Myocyte (in vitro differentiated cells): ENCODE measurements around the gene NIBAN1. TPM values are rescaled to one million over a fixed set of nuclear protein-coding genes. Genes with fewer than 3 reads are reported as not detected.

ENCODE experiments used
- DNase-seq: peaks from one replicate; pipeline ENCODE4 v3.0.0-alpha.2; 2012; ENCODE audit warnings: low read depth
- total RNA-seq: library from RNA; depleted of rRNA; stranded (reverse); fragments of >200 nt; gene quantifications from 2 replicates; pipeline ENCODE4 v1.2.3, GENCODE V29; 2014

NIBAN1 gene
- total RNA-seq, 1 donor from 2014 or later = 0.40 TPM

DNA sequence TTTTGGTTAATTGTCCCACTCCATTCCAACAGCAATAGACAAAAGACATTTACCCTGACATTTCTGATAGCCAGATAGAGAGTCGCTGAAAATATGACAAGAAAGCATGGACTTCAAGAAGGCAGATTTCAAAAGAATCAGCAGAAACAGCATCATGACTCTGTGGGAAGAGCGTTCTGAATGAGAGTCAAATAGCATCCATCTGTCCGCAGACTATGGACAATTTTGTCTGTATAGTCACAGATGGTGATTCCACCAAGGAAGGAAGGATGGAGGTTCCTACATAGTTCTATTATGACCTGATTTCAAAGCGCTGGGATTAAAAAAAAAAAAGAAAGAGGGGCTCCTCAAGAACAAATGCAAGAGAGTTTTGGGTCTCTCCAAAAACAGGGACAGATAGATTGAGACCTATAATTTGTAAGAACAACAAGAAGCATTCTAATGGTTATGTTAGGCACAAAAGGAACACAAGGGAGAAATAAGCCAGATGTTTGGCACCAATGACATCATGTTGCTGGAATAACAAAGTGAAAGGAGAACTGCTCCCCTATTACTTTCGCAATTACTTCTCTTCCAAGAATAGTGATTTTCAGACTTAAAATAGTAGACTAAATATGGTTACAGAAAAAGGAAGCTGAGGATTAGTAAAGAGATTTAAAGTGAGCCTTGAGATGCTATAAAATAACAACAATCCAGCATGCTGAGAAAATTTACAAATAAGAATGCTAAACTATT is 28.5 kb downstream of the NIBAN1 start:
- DNase-seq = peak; percentile 9

GRCh38 chr1:184945029-184945428 is 29.3 kb downstream of the NIBAN1 start:
- no peak for DNase-seq

GRCh38 chr1:184943998-184944397 is 30.3 kb downstream of the NIBAN1 start:
- no peak for DNase-seq

DNA sequence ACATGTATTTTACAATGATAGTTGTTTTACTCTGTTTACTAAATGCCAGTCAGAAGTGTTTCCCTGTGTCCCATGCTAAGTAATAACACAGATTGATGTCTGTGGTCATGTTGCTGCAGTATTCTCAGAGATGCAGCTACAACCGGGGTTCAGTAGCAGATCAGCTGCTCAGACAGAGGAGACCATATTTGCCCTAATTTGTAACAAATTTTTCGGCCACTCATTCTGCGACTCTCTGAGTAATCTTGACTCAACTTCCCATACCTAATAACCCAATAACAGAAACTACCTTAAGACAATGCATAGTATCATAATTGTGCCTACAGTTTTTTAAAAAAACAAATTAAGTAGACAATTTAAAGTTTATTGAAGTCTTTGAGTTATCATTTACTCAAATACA is 32.6 kb downstream of the NIBAN1 start:
- DNase-seq = no peak

DNA sequence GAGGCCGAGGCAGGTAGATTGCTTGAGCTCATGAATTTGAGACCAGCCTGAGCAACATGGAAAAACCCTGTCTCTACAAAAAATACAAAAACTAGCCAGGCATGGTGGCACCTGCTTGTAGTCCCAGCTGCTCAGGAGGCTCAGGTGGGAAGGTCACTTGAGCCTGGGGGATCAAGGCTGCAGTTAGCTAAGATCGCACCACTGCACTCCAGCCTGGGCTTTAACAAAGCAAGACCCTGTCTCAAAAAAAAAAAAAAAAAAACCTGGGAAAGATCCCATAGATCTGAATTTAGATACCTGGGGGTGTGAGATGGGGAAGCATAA is 32.9 kb downstream of the NIBAN1 start:
- no peak for DNase-seq

DNA sequence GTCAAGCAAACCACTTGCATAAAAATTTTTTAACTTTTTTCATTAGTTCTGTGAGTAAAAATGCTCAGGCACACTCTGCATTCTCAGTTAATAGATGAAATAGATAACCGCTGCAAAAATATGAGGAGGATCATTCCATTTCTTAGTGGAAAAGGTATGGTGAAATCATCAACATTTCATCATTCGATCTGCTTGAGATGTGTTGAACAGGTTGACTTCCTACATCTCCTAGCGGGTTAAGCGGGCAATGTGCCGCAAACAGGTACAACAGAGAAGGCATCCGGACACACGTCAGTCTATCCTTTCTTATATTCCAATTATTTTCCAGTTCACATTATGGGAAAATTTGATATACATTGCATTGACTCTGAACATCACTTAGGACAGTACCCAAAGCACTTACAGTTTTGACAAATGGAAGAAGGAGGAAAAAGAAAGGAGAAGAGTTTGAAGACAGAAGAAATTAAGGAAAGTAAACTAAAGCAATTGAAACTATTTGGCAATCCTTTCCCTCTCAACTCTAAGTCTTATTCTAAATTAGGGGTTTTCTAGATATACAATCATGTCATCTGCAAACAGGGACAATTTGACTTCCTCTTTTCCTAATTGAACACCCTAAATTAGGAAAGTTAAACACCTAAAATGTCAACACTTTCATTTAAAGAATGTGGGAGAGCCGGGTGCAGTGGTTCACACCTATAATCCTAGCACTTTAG is 33.5 kb downstream of the NIBAN1 start:
- no peak for DNase-seq

GRCh38 chr1:184940226-184940625 is 34.1 kb downstream of the NIBAN1 start:
- no peak for DNase-seq

DNA sequence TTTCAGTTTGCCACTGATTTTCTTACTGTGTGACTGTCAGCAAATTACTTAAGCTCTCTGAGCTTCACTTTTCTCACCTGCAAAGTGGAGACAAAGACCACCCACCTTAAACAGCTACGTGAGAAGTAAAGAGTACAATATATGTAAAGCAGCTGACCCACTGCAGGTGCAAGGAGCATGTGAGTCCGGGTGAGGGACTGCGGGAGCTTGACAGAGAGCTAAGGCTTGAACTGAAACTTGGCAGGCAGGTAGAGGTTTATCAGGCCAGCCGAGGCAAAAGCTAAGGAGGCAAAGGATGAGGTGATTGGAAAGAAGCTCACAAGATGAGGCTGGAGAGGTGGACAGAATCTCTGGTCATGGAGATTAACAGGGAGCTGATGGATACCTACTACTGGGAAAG is 36.6 kb downstream of the NIBAN1 start:
- no peak for DNase-seq

DNA sequence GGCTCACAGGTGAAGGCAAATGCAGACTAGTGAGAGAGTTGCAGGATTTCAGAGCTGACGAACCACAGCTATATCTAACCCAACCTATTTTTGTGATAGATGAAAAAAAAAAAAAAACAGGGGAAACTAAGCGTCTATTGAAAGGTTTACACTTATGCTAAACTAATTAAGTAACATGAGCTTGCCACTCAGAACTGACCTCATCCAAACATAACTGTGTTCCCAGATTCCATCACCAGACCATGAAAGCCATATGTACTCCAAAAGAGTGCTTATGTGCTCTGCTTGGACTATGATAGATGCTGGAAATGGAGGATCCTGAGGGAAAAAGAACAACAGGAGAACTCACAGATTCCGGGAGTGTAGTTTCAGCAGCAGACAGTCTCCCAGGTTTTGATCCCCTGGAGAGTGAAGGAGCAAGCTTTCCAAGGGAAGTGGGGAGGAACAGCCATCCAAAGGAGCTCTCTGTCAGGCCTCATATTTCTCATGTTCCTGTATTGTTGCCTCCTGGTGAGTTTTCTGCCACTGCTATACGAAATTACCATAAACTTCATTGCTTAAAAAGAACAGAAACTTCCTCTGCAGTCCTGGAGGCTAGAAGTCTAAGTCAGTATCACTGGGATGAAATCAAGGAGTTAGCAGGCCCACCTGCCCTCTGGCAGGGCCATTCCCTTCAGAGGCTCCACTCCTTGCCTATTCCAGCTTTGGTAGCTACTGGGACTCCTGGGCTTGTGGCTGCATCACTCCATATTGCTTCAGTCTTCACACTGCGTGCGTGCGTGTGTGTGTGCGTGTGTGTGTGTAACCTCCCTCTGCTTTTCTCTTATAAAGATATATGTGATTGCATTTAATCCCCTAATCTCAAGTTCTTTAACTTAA is 38.1 kb downstream of the NIBAN1 start:
- no peak for DNase-seq

- no peak for DNase-seq
Observed at GRCh38 chr1:184933944-184934343, 40.4 kb downstream of the NIBAN1 start.

- DNase-seq = no peak
Observed at GRCh38 chr1:184932319-184932718, 42.0 kb downstream of the NIBAN1 start.

GRCh38 chr1:184931566-184931965 is 42.7 kb downstream of the NIBAN1 start:
- no peak for DNase-seq

DNA sequence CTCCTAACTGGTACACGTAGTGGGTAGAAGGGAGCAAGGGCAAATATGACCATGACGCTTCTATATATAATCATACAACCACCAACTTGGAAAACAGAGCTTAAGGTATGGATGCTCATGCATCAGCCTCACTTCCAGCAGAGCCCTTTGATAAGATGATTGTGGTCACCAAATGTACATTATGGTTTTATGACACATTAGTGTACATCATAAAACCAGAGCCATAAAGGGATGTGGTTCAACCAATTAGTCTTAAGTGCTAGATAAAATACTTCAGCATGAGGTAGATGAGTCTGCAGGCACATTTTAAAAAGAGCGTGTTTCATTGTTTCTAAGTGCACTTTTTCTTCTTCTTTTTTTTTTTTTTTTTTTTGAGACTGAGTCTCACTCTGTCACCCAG is 43.7 kb downstream of the NIBAN1 start:
- DNase-seq = no peak

DNA sequence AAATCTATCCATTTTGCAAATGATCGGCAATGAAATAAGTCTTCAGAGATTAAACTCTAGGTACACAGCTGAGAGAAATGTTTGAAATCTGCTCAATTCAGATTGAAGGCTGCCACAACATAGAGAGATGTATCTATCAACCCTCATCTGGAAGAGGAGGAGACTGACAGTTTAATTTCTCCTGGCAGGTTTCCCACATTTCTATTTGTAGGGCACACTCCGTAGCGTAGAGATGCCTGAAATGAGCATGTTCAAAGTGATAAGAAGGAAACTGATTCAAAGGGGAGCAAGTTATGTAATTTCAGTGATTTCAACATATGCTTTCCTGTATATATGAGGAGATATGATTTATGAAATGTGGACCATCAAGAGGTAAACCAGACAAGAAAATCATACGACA is 44.1 kb downstream of the NIBAN1 start:
- no peak for DNase-seq

GRCh38 chr1:184929711-184930202 is 44.6 kb downstream of the NIBAN1 start:
- DNase-seq = no peak

DNA sequence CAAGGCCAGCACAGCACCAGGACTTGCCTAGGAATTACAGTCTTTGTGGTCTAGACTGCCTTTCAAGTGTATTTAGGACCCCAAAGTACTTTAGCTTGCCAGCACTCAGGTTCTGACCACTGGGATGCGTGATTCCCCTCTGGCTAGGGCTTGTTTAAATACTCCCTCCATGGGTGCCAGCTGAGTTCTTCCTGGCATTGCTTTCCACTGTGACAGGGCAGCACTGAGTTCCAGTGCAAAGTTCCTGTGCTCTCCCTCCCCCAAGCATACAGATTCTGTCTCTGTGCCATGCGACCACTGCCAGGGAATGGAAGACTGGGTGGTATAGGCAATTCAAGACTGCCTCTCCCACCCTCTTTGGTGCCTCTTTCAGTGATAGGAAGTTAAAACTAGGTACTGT is 45.9 kb downstream of the NIBAN1 start:
- DNase-seq = no peak

Other genes with a start within 250 kb of the NIBAN1 start
- gene EDEM3, start 219.7 kb downstream of the NIBAN1 start, total RNA-seq = 44.5 and 51.9 TPM in 2 replicates
- gene RNF2, start 71.0 kb upstream of the NIBAN1 start, total RNA-seq = 10.1 and 13.8 TPM in 2 replicates
- 25.7 and 32.6 TPM in 2 replicates for gene TRMT1L, start 182.4 kb upstream of the NIBAN1 start, total RNA-seq
- 4.6 and 6.7 TPM in 2 replicates for gene SWT1, start 182.7 kb upstream of the NIBAN1 start, total RNA-seq